Calu3 (cell line): Measurements from ENCODE around the gene OR2AG1. TPM values are rescaled to one million over a fixed set of nuclear protein-coding genes. Genes with fewer than 3 reads are reported as not detected.

Experiments
- BruUV-seq: library from RNA; stranded (reverse); fragments of 400-500 nt; replicated peaks from 2 replicates; lab custom pipeline; 2021; lab: Mats Ljungman, UMichigan
- CTCF ChIA-PET: fragments of 300-600 bp; sonication (Branson Sonifier 250); formaldehyde crosslinking; loops from one replicate; lab custom pipeline; 2022; ENCODE audit warnings: antibody characterized with exemption; lab: Charles Lee
- DNase-seq: peaks from one replicate; pipeline ENCODE4 v3.0.0; 2022
- H3K27ac Mint-ChIP-seq: one replicate; pipeline ENCODE4 v1.8.0; 2022; ENCODE audit warnings: mixed read lengths; ENCODE audit not compliant: unreplicated experiment
- H3K27me3 Mint-ChIP-seq: one replicate; pipeline ENCODE4 v1.8.0; 2022; ENCODE audit warnings: mixed read lengths; ENCODE audit not compliant: unreplicated experiment
- H3K36me3 Mint-ChIP-seq: one replicate; pipeline ENCODE4 v1.8.0; 2022; ENCODE audit warnings: mild to moderate bottlenecking, moderate library complexity, mixed read lengths; ENCODE audit not compliant: insufficient read depth, unreplicated experiment
- H3K4me1 Mint-ChIP-seq: one replicate; pipeline ENCODE4 v1.8.0; 2022; ENCODE audit warnings: mild to moderate bottlenecking, low read depth, mixed read lengths; ENCODE audit not compliant: unreplicated experiment
- H3K4me3 Mint-ChIP-seq: one replicate; pipeline ENCODE4 v1.8.0; 2022; ENCODE audit warnings: mild to moderate bottlenecking, low read depth, moderate library complexity, mixed read lengths; ENCODE audit not compliant: unreplicated experiment
- H3K9me3 Mint-ChIP-seq: one replicate; pipeline ENCODE4 v1.8.0; 2022; ENCODE audit warnings: low read depth, mixed read lengths; ENCODE audit not compliant: unreplicated experiment
- CTCF ChIP-seq: fragments of 200-600 bp; IDR thresholded peaks from one replicate; pipeline ENCODE4 v1.8.0; 2022; ENCODE audit warnings: antibody characterized with exemption; ENCODE audit not compliant: unreplicated experiment
- intact Hi-C: fragments of 100-400 bp; cut with micrococcal nuclease; formaldehyde crosslinking; loops from one replicate; pipeline ENCODE4 v1.10.0; 2022; ENCODE audit not compliant: unreplicated experiment
- total RNA-seq: library from RNA; stranded (reverse); gene quantifications from 2 replicates; pipeline ENCODE4 v1.2.3, GENCODE V29; 2022

OR2AG1 gene
- total RNA-seq, 1 experiment from 2014 or later, result not detected

- CTCF ChIA-PET, result no interaction called here
- no peaks in the 10 kb centered on the region for H3K4me1 Mint-ChIP-seq
- H3K4me3 Mint-ChIP-seq, result no peak overlapping the region
- H3K9me3 Mint-ChIP-seq, result no peaks in the 10 kb centered on the region
- DNase-seq, result no peak
- peaks cover 56% of the 10 kb centered on the region for H3K27me3 Mint-ChIP-seq
- H3K27ac Mint-ChIP-seq, result no peak overlapping the region
- intact Hi-C loops, result no loop called here
- TF ChIP-seq CTCF, result no peak
- no TSS peak for BruUV-seq
- no peaks in the 10 kb centered on the region for H3K36me3 Mint-ChIP-seq
Measured at GRCh38 chr11:6747097-6747668, 35.6 kb upstream of the OR2AG1 start.

GRCh38 chr11:6755303-6755952 lies 27.4 kb upstream of the OR2AG1 start:
- Mint-ChIP-seq H3K4me3 (no peak overlapping the region), H3K27me3 (peaks cover 62% of the 10 kb centered on the region), H3K4me1 (no peaks in the 10 kb centered on the region), H3K36me3 (no peaks in the 10 kb centered on the region), H3K9me3 (no peaks in the 10 kb centered on the region), H3K27ac (no peak overlapping the region)
- TF ChIP-seq CTCF, result peak; percentile 80
- no TSS peak for BruUV-seq
- peak; percentile 43 for DNase-seq
- CTCF ChIA-PET, result interaction anchor here (0.6 to 1.8 kb wide), 4 partner anchors 18 to 244 kb away, joined by 3 to 6 read pairs (median 3); no protein-coding TSS in a partner anchor
- intact Hi-C loops, result no loop called here

GRCh38 chr11:6755953-6756347 lies 26.9 kb upstream of the OR2AG1 start:
- no peaks in the 10 kb centered on the region for H3K9me3 Mint-ChIP-seq
- CTCF ChIA-PET, result interaction anchor here (1.6 to 1.8 kb wide), 2 partner anchors 18 to 20 kb away, joined by 3 to 6 read pairs; no protein-coding TSS in a partner anchor
- no peaks in the 10 kb centered on the region for H3K4me1 Mint-ChIP-seq
- DNase-seq, result no peak
- no peak overlapping the region for H3K4me3 Mint-ChIP-seq
- no peak overlapping the region for H3K27ac Mint-ChIP-seq
- no TSS peak for BruUV-seq
- H3K27me3 Mint-ChIP-seq, result peaks cover 56% of the 10 kb centered on the region
- no peak for TF ChIP-seq CTCF
- no peaks in the 10 kb centered on the region for H3K36me3 Mint-ChIP-seq
- intact Hi-C loops, result no loop called here

- peaks cover 56% of the 10 kb centered on the region for H3K27me3 Mint-ChIP-seq
- no peaks in the 10 kb centered on the region for H3K36me3 Mint-ChIP-seq
- no peak overlapping the region for H3K27ac Mint-ChIP-seq
- BruUV-seq, result no TSS peak
- no peaks in the 10 kb centered on the region for H3K4me1 Mint-ChIP-seq
- intact Hi-C loops, result loop anchor here (1.0 kb wide), 2 partner anchors 19 to 54 kb away; no protein-coding TSS in a partner anchor
- CTCF ChIA-PET, result interaction anchor here (0.6 to 1.2 kb wide), 3 partner anchors 51 to 146 kb away, joined by 3 to 5 read pairs (median 3); partner anchors contain the start of gene TAF10
- H3K9me3 Mint-ChIP-seq, result no peaks in the 10 kb centered on the region
- peak; percentile 37 for DNase-seq
- H3K4me3 Mint-ChIP-seq, result no peak overlapping the region
- TF ChIP-seq CTCF, result peak; percentile 27
Measured at GRCh38 chr11:6757373-6757967, 25.4 kb upstream of the OR2AG1 start.
